Transverse colon (tissue), 4 donors: ENCODE results near the gene TBC1D16. TPM values are rescaled to one million over a fixed set of nuclear protein-coding genes. Genes with fewer than 3 reads are reported as not detected.

Experiments used
- DNase-seq: peaks from one replicate; pipeline ENCODE4 v3.0.0-alpha.2; 2019
- H3K27ac ChIP-seq, 4 donors: fragments of 200-600 bp; sonication (generic); 2 replicates each; pipeline ENCODE4 v1.5.1; 2016 to 2018; ENCODE audit warnings: inconsistent platforms in 4 of 4
- H3K27me3 ChIP-seq: fragments of 200-600 bp; sonication (generic); 2 replicates; pipeline ENCODE4 v1.5.1; 2017; ENCODE audit warnings: inconsistent platforms
- H3K36me3 ChIP-seq, 4 donors: fragments of 200-600 bp; sonication (generic); 2 replicates each; pipeline ENCODE4 v1.5.1; 2017 to 2019; ENCODE audit warnings: inconsistent platforms in 4 of 4
- H3K4me1 ChIP-seq, 4 donors: fragments of 200-600 bp; sonication (generic); 2 replicates each; pipeline ENCODE4 v1.5.1; 2017 to 2020; ENCODE audit warnings: inconsistent platforms in 4 of 4
- H3K4me3 ChIP-seq, 4 donors: fragments of 200-600 bp; sonication (generic); 1 replicate in 1 of 4; 2 replicates in 3 of 4; pipeline versions ENCODE4 v1.5.1 to v1.6.1; 2017 to 2019; ENCODE audit warnings: inconsistent platforms in 4 of 4
- H3K9me3 ChIP-seq, 2 donors: fragments of 200-600 bp; sonication (generic); 2 replicates each; pipeline ENCODE4 v1.5.1; 2017 to 2019; ENCODE audit warnings: inconsistent platforms in 2 of 2
- CTCF ChIP-seq, 5 experiments: fragments of 200-600 bp in 3 of 5; fragments of 450-650 bp in 2 of 5; sonication (generic) in 3 of 5; IDR thresholded peaks; 1 replicate in 2 of 5; 2 replicates in 3 of 5; pipeline ENCODE4 v1.5.1; 2016 to 2017; ENCODE audit warnings: antibody characterized with exemption in 5 of 5, inconsistent platforms in 3 of 5, mild to moderate bottlenecking in 2 of 5, moderate library complexity in 1 of 5
- EP300 ChIP-seq: sonication (generic); formaldehyde crosslinking; IDR thresholded peaks from one replicate; pipeline ENCODE4 v1.6.1; 2017; ENCODE audit warnings: antibody characterized with exemption, low read depth
- POLR2A ChIP-seq: fragments of 450-650 bp; IDR thresholded peaks from one replicate; pipeline ENCODE4 v1.6.1; 2016; ENCODE audit warnings: antibody characterized with exemption, mild to moderate bottlenecking, moderate library complexity
- POLR2AphosphoS5 ChIP-seq, 3 donors: sonication (generic); formaldehyde crosslinking; IDR thresholded peaks; one replicate each; pipeline ENCODE4 v1.6.1; 2016; ENCODE audit warnings: antibody characterized with exemption in 3 of 3
- WGBS, 2 donors: methylation state at CpG; one replicate each; pipeline ENCODE4 v1.1.5; 2018; ENCODE audit warnings: low coverage in 1 of 2; 5-methylcytosine and 5-hydroxymethylcytosine counted together
- in situ Hi-C, 4 donors: fragments of 200-750 bp; cut with MboI; loops; one replicate each; pipeline versions ENCODE4 v1.15.0 to v1.15.1; 2017; ENCODE audit warnings: low sequenced_read_pairs in 3 of 4, low pct_ligation_motif_present in 1 of 4, low pct_unique_long_range_greater_than_20kb in 1 of 4
- intact Hi-C: fragments of 100-400 bp; cut with DNase I; formaldehyde crosslinking; loops from one replicate; pipeline ENCODE4 v1.15.1; 2023; ENCODE audit warnings: low total_unique reads
- total RNA-seq, 4 donors: library from RNA; depleted of rRNA; stranded (reverse); fragments of >200 nt; gene quantifications; one replicate each; pipeline ENCODE4 v1.1.0, GENCODE V29; 2016

The TBC1D16 gene
- total RNA-seq, 4 donors from 2014 or later, result 12.3 to 22.4 (median 18.1) TPM

GRCh38 chr17:80060644-80061043, 25.0 kb upstream of the TBC1D16 start:
- intact Hi-C loops, result no loop called here
- in situ Hi-C loops, result no loop called here
- no peak for DNase-seq
- H3K36me3 ChIP-seq, result no peaks in the 10 kb centered on the region
- peaks cover 0 to 6% (median 0%) of the 10 kb centered on the region in 4 donors for H3K4me1 ChIP-seq
- no peaks in the 10 kb centered on the region for H3K27me3 ChIP-seq
- TF ChIP-seq EP300 (no peak), POLR2AphosphoS5 (IDR thresholded peaks at IDR 0.05) (no peak), POLR2A (no peak)
- H3K9me3 ChIP-seq, result no peaks in the 10 kb centered on the region
- H3K4me3 ChIP-seq, result no peak overlapping the region
- 64 to 73% methylated on average over 4 of the region's 4 CpGs for WGBS, 2 donors
- no peak overlapping the region for H3K27ac ChIP-seq

GRCh38 chr17:80058311-80058955, 22.8 kb upstream of the TBC1D16 start:
- peaks cover 5 to 22% (median 10%) of the 10 kb centered on the region in 4 donors for H3K4me1 ChIP-seq
- no peak for DNase-seq
- in situ Hi-C loops, result no loop called here
- TF ChIP-seq EP300 (no peak), POLR2AphosphoS5 (IDR thresholded peaks at IDR 0.05) (no peak), POLR2A (no peak), CTCF (IDR thresholded peaks at IDR 0.05) (no peak)
- no peak overlapping the region for H3K27ac ChIP-seq
- no peak overlapping the region for H3K4me3 ChIP-seq
- no peaks in the 10 kb centered on the region for H3K9me3 ChIP-seq
- WGBS, 2 donors, result 92% methylated on average over 28 of the region's 28 CpGs; no CpG with 5 or more reads in 1 of the 2 donors
- no peaks in the 10 kb centered on the region for H3K36me3 ChIP-seq
- intact Hi-C loops, result no loop called here
- H3K27me3 ChIP-seq, result no peaks in the 10 kb centered on the region

- Histone ChIP-seq H3K27ac (no peak overlapping the region), H3K9me3 (no peaks in the 10 kb centered on the region), H3K27me3 (no peaks in the 10 kb centered on the region), H3K4me1 (peaks cover 5 to 24% (median 10%) of the 10 kb centered on the region in 4 donors), H3K36me3 (no peaks in the 10 kb centered on the region), H3K4me3 (no peak overlapping the region)
- no peak for TF ChIP-seq POLR2A
- no peak for DNase-seq
- WGBS, 2 donors, result 42 to 72% methylated on average over 2 to 9 of the region's 9 CpGs
- in situ Hi-C loops (no loop called here), intact Hi-C loops (no loop called here)
These were observed 19.9 kb upstream of the TBC1D16 start for GRCh38 chr17:80055597-80055996.

GRCh38 chr17:80053102-80053501, 17.4 kb upstream of the TBC1D16 start:
- H3K9me3 ChIP-seq, result no peaks in the 10 kb centered on the region
- in situ Hi-C loops (no loop called here), intact Hi-C loops (no loop called here)
- peaks cover 5 to 24% (median 10%) of the 10 kb centered on the region in 4 donors for H3K4me1 ChIP-seq
- TF ChIP-seq CTCF (IDR thresholded peaks at IDR 0.05) (no peak), EP300 (no peak), POLR2A (no peak), POLR2AphosphoS5 (IDR thresholded peaks at IDR 0.05) (no peak)
- no peaks in the 10 kb centered on the region for H3K27me3 ChIP-seq
- H3K4me3 ChIP-seq, result no peak overlapping the region
- H3K27ac ChIP-seq, result peak overlapping the region; percentile 40 to 63 (median 54)
- WGBS, 2 donors, result 72 to 79% methylated on average over 6 to 10 of the region's 10 CpGs
- no peaks in the 10 kb centered on the region for H3K36me3 ChIP-seq
- DNase-seq, result no peak

GRCh38 chr17:80051681-80052080, 16.0 kb upstream of the TBC1D16 start:
- TF ChIP-seq EP300, result no peak
- TF ChIP-seq CTCF (IDR thresholded peaks at IDR 0.05), result no peak
- WGBS, 2 donors, result 91% methylated on average over 11 of the region's 11 CpGs; no CpG with 5 or more reads in 1 of the 2 donors
- Histone ChIP-seq H3K4me3 (no peak overlapping the region), H3K4me1 (peaks cover 5 to 24% (median 10%) of the 10 kb centered on the region in 4 donors), H3K27ac (no peak overlapping the region), H3K27me3 (no peaks in the 10 kb centered on the region), H3K9me3 (no peaks in the 10 kb centered on the region), H3K36me3 (no peaks in the 10 kb centered on the region)
- in situ Hi-C loops (no loop called here), intact Hi-C loops (no loop called here)
- no peak for DNase-seq
